ENCODE data around the gene TNPO1. TPM values are rescaled to one million over a fixed set of nuclear protein-coding genes. Genes with fewer than 3 reads are reported as not detected.

The TNPO1 gene
- total and polyA plus RNA-seq, 9 of the 15 experiments (the other 6 are each of a cell fraction or from before 2014, with no cell fraction given), result 20.8 to 176 (median 97.9) TPM

GRCh38 chr5:72835633-72836032 is 19.2 kb downstream of the TNPO1 start (continued):
- TF ChIP-seq VEZF1 (CRISPR knock-in tag; IDR thresholded peaks at IDR 0.05) (peak; percentile 31; the same call in 1 of the 2 replicates), STAT5A (IDR thresholded peaks at IDR 0.05; ENCODE audit: borderline replicate concordance, low read length) (no peak), ARID1B (IDR thresholded peaks at IDR 0.05) (0 out of 2 replicates have a peak, but pooled peaks have one; percentile 20), ZBTB26 (CRISPR knock-in tag; IDR thresholded peaks at IDR 0.05) (no peak), ZSCAN32 (CRISPR knock-in tag; IDR thresholded peaks at IDR 0.05) (no peak), TFE3 (CRISPR knock-in tag; IDR thresholded peaks at IDR 0.05) (no peak), ZBTB8A (IDR thresholded peaks at IDR 0.05; ENCODE audit: partially characterized antibody) (no peak), ZFP91 (CRISPR knock-in tag; IDR thresholded peaks at IDR 0.05) (no peak), ATF3 (IDR thresholded peaks at IDR 0.05) (peak; percentile 51; the same call in 1 of the 2 replicates), ATF3 (CRISPR knock-in tag; conservative IDR thresholded peaks at IDR 0.05) (no peak), ELK3 (CRISPR knock-in tag; IDR thresholded peaks at IDR 0.05) (no peak)
